T-cell (primary cell): ENCODE results near the gene ZNF683. TPM values are rescaled to one million over a fixed set of nuclear protein-coding genes. Genes with fewer than 3 reads are reported as not detected.
"Not testable (repeated sequence)": the region's sequence is repeated elsewhere in the genome, so short reads cannot be mapped to it uniquely, and the experiment has no call there.

Experiments
- ATAC-seq, 4 experiments: fragments of 200-7000 bp in 3 of 4; fragments of 150-1000 bp in 1 of 4; cut with Tn5 transposase; replicated peaks in 1 of 4; 1 replicate in 3 of 4; 2 replicates in 1 of 4; pipeline ENCODE4 v1.10.0; 2021; ENCODE audit warnings: moderate library complexity in 3 of 4, mild to moderate bottlenecking in 2 of 4, moderate number of reproducible peaks in 1 of 4
- CTCF ChIA-PET, 2 donors: fragments of 300-600 bp; sonication (Branson Sonifier 250); formaldehyde crosslinking; loops; one replicate each; lab custom pipeline; 2022; ENCODE audit warnings: antibody characterized with exemption in 2 of 2; lab: Charles Lee
- POLR2A ChIA-PET, 2 donors: fragments of 300-600 bp; sonication (Branson Sonifier 250); formaldehyde crosslinking; loops; one replicate each; lab custom pipeline; 2022; ENCODE audit warnings: antibody characterized with exemption in 2 of 2; lab: Charles Lee
- DNase-seq, 35 experiments: peaks; one replicate each; pipeline versions ENCODE4 v3.0.0 to v3.0.0-alpha.2; 2013 to 2023
- H3K27ac ChIP-seq: one replicate; pipeline ENCODE4 v1.5.1; 2013; ENCODE audit warnings: low read length
- H3K27me3 ChIP-seq, 2 experiments: replicated peaks in 1 of 2; 1 replicate in 1 of 2; 2 replicates in 1 of 2; pipeline versions ENCODE4 v1.6.1 to v1.7.0; 2013; ENCODE audit warnings: low read length in 1 of 2, mixed read lengths in 1 of 2; ENCODE audit not compliant: control insufficient read depth in 2 of 2, insufficient read depth in 2 of 2; ENCODE audit errors: extremely low read depth in 1 of 2
- H3K36me3 ChIP-seq, 2 donors: 1 replicate in 1 of 2; 2 replicates in 1 of 2; pipeline versions ENCODE4 v1.6.1 to v1.7.0; 2013; ENCODE audit warnings: low read length in 1 of 2; ENCODE audit not compliant: control insufficient read depth in 2 of 2, insufficient read depth in 1 of 2; ENCODE audit errors: extremely low read depth in 1 of 2
- H3K4me1 ChIP-seq, 2 experiments: 1 replicate in 1 of 2; 2 replicates in 1 of 2; pipeline versions ENCODE4 v1.6.1 to v1.7.0; 2013; ENCODE audit warnings: low read length in 2 of 2, mixed read lengths in 1 of 2; ENCODE audit not compliant: insufficient read depth in 2 of 2, control insufficient read depth in 1 of 2; ENCODE audit errors: extremely low read depth in 1 of 2
- H3K4me3 ChIP-seq, 2 donors: 1 replicate in 1 of 2; 2 replicates in 1 of 2; pipeline versions ENCODE4 v1.5.1 to v1.7.0; 2013; ENCODE audit warnings: mild to moderate bottlenecking in 2 of 2, low read length in 1 of 2, moderate library complexity in 1 of 2; ENCODE audit not compliant: control insufficient read depth in 1 of 2; ENCODE audit errors: extremely low read depth in 1 of 2
- H3K9me3 ChIP-seq: 2 replicates; pipeline ENCODE4 v1.7.0; 2013
- H3K27ac Mint-ChIP-seq, 2 donors: one replicate each; pipeline ENCODE4 v1.8.0; 2020 to 2021; ENCODE audit warnings: mild to moderate bottlenecking in 2 of 2, mixed read lengths in 2 of 2
- H3K27me3 Mint-ChIP-seq, 2 donors: one replicate each; pipeline ENCODE4 v1.8.0; 2021 to 2022; ENCODE audit warnings: mixed read lengths in 2 of 2
- H3K36me3 Mint-ChIP-seq: one replicate; pipeline ENCODE4 v1.8.0; 2021; ENCODE audit warnings: mixed read lengths
- H3K4me1 Mint-ChIP-seq, 3 donors: one replicate each; pipeline ENCODE4 v1.8.0; 2020 to 2022; ENCODE audit warnings: mixed read lengths in 3 of 3, mild to moderate bottlenecking in 1 of 3
- H3K4me3 Mint-ChIP-seq, 3 donors: one replicate each; pipeline ENCODE4 v1.8.0; 2020 to 2022; ENCODE audit warnings: mild to moderate bottlenecking in 3 of 3, mixed read lengths in 3 of 3, moderate library complexity in 3 of 3
- H3K9me3 Mint-ChIP-seq, 3 donors: one replicate each; pipeline ENCODE4 v1.8.0; 2020 to 2022; ENCODE audit warnings: mixed read lengths in 3 of 3
- WGBS: methylation state at CpG from one replicate; pipeline ENCODE4 v1.1.5; 2013; ENCODE audit warnings: missing lambda C conversion rate; ENCODE audit not compliant: insufficient coverage; 5-methylcytosine and 5-hydroxymethylcytosine counted together
- total RNA-seq, 35 experiments: library from RNA in 6 of 35; stranded (reverse) in 6 of 35; fragments of 120-200 nt in 1 of 35; gene quantifications; one replicate each; pipeline versions ENCODE4 v1.2.1 to v1.2.4 and lab custom pipeline; 2013 to 2026

The ZNF683 gene
- total RNA-seq, 5 donors from 2014 or later (not counting 1 experiment from before 2014, with no cell fraction given): 0.32 to 23.1 (median 5.3) TPM

DNA sequence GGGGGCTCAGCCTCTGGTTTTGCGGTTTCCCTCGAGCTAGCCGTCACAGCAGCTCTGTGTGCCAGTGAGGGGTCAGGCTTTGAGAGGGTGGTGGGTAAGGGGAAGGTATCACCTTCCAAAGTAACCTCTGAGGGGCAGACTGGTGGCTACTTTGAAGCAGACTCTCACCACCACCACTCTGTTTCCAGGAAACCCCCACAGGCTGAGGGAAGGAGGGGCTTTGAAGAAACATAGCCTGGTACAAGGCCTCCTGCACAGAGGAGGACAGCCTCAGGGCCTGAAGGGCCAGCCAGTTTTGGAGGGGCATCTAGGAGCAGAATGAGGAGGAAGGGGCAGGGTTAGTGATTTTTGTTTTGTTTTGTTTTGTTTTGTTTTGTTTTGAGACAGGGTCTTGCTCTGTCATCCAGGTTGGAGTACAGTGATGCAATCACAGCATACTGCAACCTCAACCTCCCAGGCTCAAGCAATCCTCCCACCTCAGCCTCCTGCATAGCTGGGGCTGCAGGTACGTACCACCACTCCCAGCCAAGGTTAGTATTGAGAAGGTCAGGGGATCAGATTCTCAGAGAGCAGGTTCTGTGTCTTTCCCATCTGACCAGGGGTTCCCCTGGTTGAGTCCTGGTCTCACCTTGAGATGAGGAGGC lies 17.2 kb upstream of the ZNF683 start:
- no peaks in the 10 kb centered on the region for H3K36me3 Mint-ChIP-seq
- H3K27me3 Mint-ChIP-seq: no peaks in the 10 kb centered on the region
- Histone ChIP-seq H3K36me3 (no peaks in the 10 kb centered on the region), H3K27ac (no peak overlapping the region), H3K4me1 (peaks cover 5 to 42% of the 10 kb centered on the region in 2 experiments), H3K27me3 (no peaks in the 10 kb centered on the region), H3K9me3 (no peaks in the 10 kb centered on the region), H3K4me3 (no peak overlapping the region)
- H3K4me1 Mint-ChIP-seq: peaks cover 37 to 50% (median 42%) of the 10 kb centered on the region in 3 donors
- no peak for ATAC-seq
- no peak for DNase-seq
- POLR2A ChIA-PET: no interaction called here
- H3K9me3 Mint-ChIP-seq: no peaks in the 10 kb centered on the region
- CTCF ChIA-PET: interaction anchor here in 1 of 2 donors (0.6 kb wide), 1 partner anchor 91 kb away, joined by 6 read pairs; no protein-coding TSS in a partner anchor
- WGBS: no CpG with 5 or more reads among the region's 4 CpGs
- no peak overlapping the region for H3K4me3 Mint-ChIP-seq
- H3K27ac Mint-ChIP-seq: no peak overlapping the region

DNA sequence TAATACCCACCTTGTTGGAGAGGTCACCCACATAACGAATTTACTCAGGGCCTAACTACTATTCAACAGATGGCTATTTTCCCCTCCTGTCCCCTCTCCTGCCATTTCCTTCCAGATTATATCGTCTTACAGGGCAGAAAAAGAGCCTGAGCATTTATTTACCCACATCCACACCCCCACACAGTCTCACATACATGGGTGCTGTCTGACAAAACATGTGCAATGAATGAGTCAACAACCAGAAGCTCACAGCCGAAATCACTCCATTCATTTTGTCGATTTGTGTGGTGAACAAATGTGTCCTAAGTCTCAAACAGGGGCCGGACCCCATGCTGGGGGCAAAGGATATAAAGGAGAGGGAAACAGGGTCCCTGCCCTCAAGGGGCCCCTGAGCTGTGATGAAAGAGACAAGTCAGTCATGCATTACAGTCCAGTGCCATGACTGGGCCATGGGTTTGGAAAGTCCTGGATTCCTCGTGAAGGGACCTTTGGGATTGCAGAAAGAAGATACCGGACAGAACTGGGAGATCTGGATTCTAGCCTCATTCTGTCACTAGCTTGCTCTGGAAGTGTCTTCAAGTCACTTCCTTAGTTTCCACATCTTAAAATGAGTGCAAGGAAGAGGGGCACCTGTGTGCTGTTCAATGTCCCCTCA lies 16.4 kb upstream of the ZNF683 start:
- H3K9me3 ChIP-seq: no peaks in the 10 kb centered on the region
- H3K36me3 Mint-ChIP-seq: no peaks in the 10 kb centered on the region
- peaks cover 5 to 47% of the 10 kb centered on the region in 2 experiments for H3K4me1 ChIP-seq
- no peaks in the 10 kb centered on the region for H3K27me3 Mint-ChIP-seq
- peaks cover 43 to 57% (median 48%) of the 10 kb centered on the region in 3 donors for H3K4me1 Mint-ChIP-seq
- POLR2A ChIA-PET: interaction anchor here in 1 of 2 donors (0.6 kb wide), 1 partner anchor 454 kb away, joined by 3 read pairs; no protein-coding TSS in a partner anchor
- H3K27ac Mint-ChIP-seq: peak overlapping the region in 1 of 2 donors; percentile 44
- 78% methylated on average over 3 of the region's 7 CpGs for WGBS
- CTCF ChIA-PET: interaction anchor here in 1 of 2 donors (0.6 kb wide), 2 partner anchors 92 to 482 kb away, joined by 6 read pairs; no protein-coding TSS in a partner anchor
- H3K27ac ChIP-seq: no peak overlapping the region
- no peak for ATAC-seq
- no peak for DNase-seq
- no peak overlapping the region for H3K4me3 Mint-ChIP-seq
- no peak overlapping the region for H3K4me3 ChIP-seq
- no peaks in the 10 kb centered on the region for H3K36me3 ChIP-seq
- H3K9me3 Mint-ChIP-seq: no peaks in the 10 kb centered on the region
- H3K27me3 ChIP-seq: no peaks in the 10 kb centered on the region

DNA sequence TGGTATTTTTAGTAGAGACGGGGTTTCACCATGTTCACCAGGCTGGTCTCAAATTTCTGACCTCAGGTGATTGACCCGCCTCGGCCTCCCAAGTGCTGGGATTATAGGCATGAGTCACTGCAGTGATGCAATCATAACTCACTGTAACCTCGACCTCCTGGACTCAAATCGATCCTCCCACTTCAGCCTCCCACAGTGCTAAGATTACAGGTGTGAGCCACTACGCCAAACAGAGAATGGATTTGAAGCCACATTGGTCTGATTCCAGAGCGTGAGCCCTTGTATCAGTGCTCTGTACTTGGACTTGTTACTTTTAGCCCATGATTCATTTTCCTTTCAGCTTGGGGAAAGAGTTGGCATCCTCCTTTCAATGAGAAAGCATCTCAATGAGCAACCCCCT lies 14.9 kb upstream of the ZNF683 start:
- H3K27me3 Mint-ChIP-seq: no peaks in the 10 kb centered on the region
- H3K9me3 Mint-ChIP-seq: no peaks in the 10 kb centered on the region
- no peaks in the 10 kb centered on the region for H3K27me3 ChIP-seq
- no peak overlapping the region for H3K27ac Mint-ChIP-seq
- H3K9me3 ChIP-seq: no peaks in the 10 kb centered on the region
- 79% methylated on average over 4 of the region's 7 CpGs for WGBS
- H3K36me3 ChIP-seq: no peaks in the 10 kb centered on the region
- DNase-seq (no peak), ATAC-seq (no peak)
- no peaks in the 10 kb centered on the region for H3K36me3 Mint-ChIP-seq
- H3K4me3 Mint-ChIP-seq: no peak overlapping the region
- H3K27ac ChIP-seq: no peak overlapping the region
- H3K4me3 ChIP-seq: no peak overlapping the region
- ChIA-PET CTCF (interaction anchor here in 1 of 2 donors (0.6 to 1.6 kb wide), 2 partner anchors 66 to 78 kb away, joined by 3 read pairs; no protein-coding TSS in a partner anchor), POLR2A (interaction anchor here in 1 of 2 donors (0.7 kb wide), 1 partner anchor 126 kb away, joined by 3 read pairs; no protein-coding TSS in a partner anchor)
- H3K4me1 ChIP-seq: peaks cover 5 to 54% of the 10 kb centered on the region in 2 experiments
- H3K4me1 Mint-ChIP-seq: peaks cover 45 to 62% (median 52%) of the 10 kb centered on the region in 3 donors

DNA sequence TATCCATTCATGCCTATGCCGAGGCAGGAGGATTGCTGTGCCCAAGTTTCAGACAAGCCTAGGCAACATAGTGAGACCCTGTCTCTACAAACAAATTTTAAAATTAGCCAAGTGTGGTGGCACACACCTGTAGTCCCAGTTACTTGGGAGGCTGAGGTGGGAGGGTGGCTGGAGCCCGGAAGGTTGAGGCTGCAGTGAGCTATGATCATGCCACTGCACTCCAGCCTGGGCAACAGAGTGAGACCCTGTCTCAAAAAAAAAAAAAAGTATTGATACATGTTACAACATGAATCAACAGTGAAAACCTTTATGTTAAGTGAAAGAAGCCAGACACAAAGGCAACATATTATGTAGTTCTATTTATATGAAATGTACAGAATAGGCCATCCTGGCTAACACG lies 12.5 kb upstream of the ZNF683 start:
- peaks cover 5 to 44% of the 10 kb centered on the region in 2 experiments for H3K4me1 ChIP-seq
- H3K9me3 Mint-ChIP-seq, POLR2A ChIA-PET, H3K4me3 ChIP-seq, H3K27me3 Mint-ChIP-seq, H3K36me3 Mint-ChIP-seq, H3K27me3 ChIP-seq, H3K27ac ChIP-seq, H3K9me3 ChIP-seq, DNase-seq, H3K36me3 ChIP-seq, ATAC-seq, CTCF ChIA-PET: not testable (repeated sequence)
- peak overlapping the region in 1 of 2 donors; percentile 39 for H3K27ac Mint-ChIP-seq
- peaks cover 40 to 59% (median 45%) of the 10 kb centered on the region in 3 donors for H3K4me1 Mint-ChIP-seq
- WGBS: 100% methylated on average over 1 of the region's 3 CpGs
- H3K4me3 Mint-ChIP-seq: peak overlapping the region in 1 of 3 donors; percentile 61

DNA sequence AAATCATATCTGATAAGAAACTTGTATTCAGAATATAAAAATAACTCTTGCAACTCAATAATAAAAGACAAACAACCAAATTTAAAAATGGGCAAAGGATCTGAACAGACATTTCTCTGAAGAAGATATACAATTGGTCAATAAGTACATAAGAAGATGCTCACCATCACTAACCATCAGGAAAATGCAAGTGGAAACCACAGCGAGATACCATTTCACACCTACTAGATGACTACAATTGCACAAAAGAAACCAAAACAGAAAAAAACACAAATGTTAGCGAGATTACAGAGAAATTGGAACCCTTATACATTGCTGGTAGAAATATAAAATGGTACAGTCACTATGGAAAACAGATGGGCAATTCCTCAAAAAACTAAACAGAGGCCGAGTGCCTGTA lies 11.5 kb upstream of the ZNF683 start:
- POLR2A ChIA-PET: interaction anchor here in 1 of 2 donors (0.7 kb wide), 1 partner anchor 11 kb away, joined by 4 read pairs; no protein-coding TSS in a partner anchor
- Histone ChIP-seq H3K4me3 (no peak overlapping the region), H3K36me3 (no peaks in the 10 kb centered on the region), H3K27me3 (no peaks in the 10 kb centered on the region), H3K27ac (no peak overlapping the region), H3K9me3 (no peaks in the 10 kb centered on the region), H3K4me1 (peaks cover 7 to 44% of the 10 kb centered on the region in 2 experiments)
- no peaks in the 10 kb centered on the region for H3K36me3 Mint-ChIP-seq
- no peaks in the 10 kb centered on the region for H3K27me3 Mint-ChIP-seq
- peak overlapping the region; percentile 1 to 30 (median 7) for H3K4me3 Mint-ChIP-seq
- no peaks in the 10 kb centered on the region for H3K9me3 Mint-ChIP-seq
- peak in 1 of 4 experiments; percentile 37 for ATAC-seq
- CTCF ChIA-PET: interaction anchor here in 1 of 2 donors (0.7 kb wide), 1 partner anchor 949 kb away, joined by 4 read pairs; no protein-coding TSS in a partner anchor
- H3K27ac Mint-ChIP-seq: peak overlapping the region; percentile 69 to 74
- peaks cover 40 to 57% (median 43%) of the 10 kb centered on the region in 3 donors for H3K4me1 Mint-ChIP-seq
- 83% methylated on average over 1 of the region's 3 CpGs for WGBS
- peak in 1 of 35 experiments; percentile 44 for DNase-seq

DNA sequence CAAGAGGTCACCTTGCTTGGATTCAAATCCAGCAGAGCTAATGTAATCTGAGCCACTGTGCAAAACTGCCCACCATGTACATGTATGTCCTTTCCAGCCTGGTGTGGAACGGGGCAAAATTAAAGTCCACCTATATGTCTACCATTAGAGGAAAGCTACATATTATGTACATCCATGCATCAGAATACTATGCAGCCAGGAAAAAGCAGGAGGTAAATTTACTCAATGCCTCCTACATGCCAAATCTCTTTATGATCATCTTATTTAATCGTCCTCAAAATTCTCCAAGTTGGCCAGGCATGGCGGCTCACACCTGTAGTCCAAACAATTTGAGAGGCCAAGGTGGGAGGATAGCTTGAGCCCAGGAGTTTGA lies 6.3 kb upstream of the ZNF683 start:
- H3K27me3 Mint-ChIP-seq: no peaks in the 10 kb centered on the region
- no peak for ATAC-seq
- CTCF ChIA-PET: interaction anchor here (0.6 to 2.2 kb wide), 10 partner anchors 13 to 1690 kb away, joined by 3 to 18 read pairs (median 4); partner anchors contain the start of gene SH3BGRL3 (in 1 of the 2)
- peaks cover 66 to 73% (median 67%) of the 10 kb centered on the region in 3 donors for H3K4me1 Mint-ChIP-seq
- no CpG with 5 or more reads among the region's 3 CpGs for WGBS
- peak overlapping the region; percentile 59 to 74 (median 59) for H3K4me3 Mint-ChIP-seq
- no peak overlapping the region for H3K4me3 ChIP-seq
- H3K9me3 ChIP-seq: no peaks in the 10 kb centered on the region
- POLR2A ChIA-PET: interaction anchor here in 1 of 2 donors (0.5 kb wide), 1 partner anchor 1867 kb away, joined by 3 read pairs; no protein-coding TSS in a partner anchor
- no peaks in the 10 kb centered on the region for H3K9me3 Mint-ChIP-seq
- peak overlapping the region; percentile 85 for H3K27ac ChIP-seq
- H3K36me3 ChIP-seq: no peaks in the 10 kb centered on the region
- peak overlapping the region; percentile 87 to 99 for H3K27ac Mint-ChIP-seq
- no peaks in the 10 kb centered on the region for H3K27me3 ChIP-seq
- H3K4me1 ChIP-seq: peaks cover 40 to 69% of the 10 kb centered on the region in 2 experiments
- DNase-seq: no peak
- no peaks in the 10 kb centered on the region for H3K36me3 Mint-ChIP-seq
